Osteoblast (primary cell): ENCODE measurements around the gene ZMIZ1. TPM values are rescaled to one million over a fixed set of nuclear protein-coding genes. Genes with fewer than 3 reads are reported as not detected.

ENCODE experiments used
- DNase-seq: peaks from one replicate; pipeline ENCODE4 v3.0.0; 2011; ENCODE audit warnings: low spot score, mixed read lengths; ENCODE audit not compliant: insufficient read length; ENCODE audit errors: missing footprints
- H2AFZ ChIP-seq: 2 replicates; pipeline ENCODE4 v1.6.0; 2011; ENCODE audit warnings: mild to moderate bottlenecking, low read length
- H3K27ac ChIP-seq: 2 replicates; pipeline ENCODE4 v1.5.1; 2011; ENCODE audit warnings: mild to moderate bottlenecking, low read depth, low read length, moderate library complexity
- H3K27me3 ChIP-seq: 2 replicates; pipeline ENCODE4 v1.6.0; 2012; ENCODE audit warnings: mild to moderate bottlenecking, control low read depth, inconsistent platforms, low read length, moderate library complexity; ENCODE audit not compliant: insufficient read depth
- H3K36me3 ChIP-seq: 2 replicates; pipeline ENCODE4 v1.5.1; 2011; ENCODE audit warnings: mild to moderate bottlenecking, low read length, control low read depth, moderate library complexity; ENCODE audit not compliant: insufficient read depth
- H3K4me1 ChIP-seq: 2 replicates; pipeline ENCODE4 v1.5.1; 2011; ENCODE audit warnings: mild to moderate bottlenecking, low read length, control low read depth, moderate library complexity; ENCODE audit not compliant: insufficient read depth
- H3K4me2 ChIP-seq: 2 replicates; pipeline ENCODE4 v1.6.0; 2011; ENCODE audit warnings: mild to moderate bottlenecking, low read length; ENCODE audit not compliant: insufficient read depth
- H3K4me3 ChIP-seq: fragments of 200-600 bp; sonication (generic); 3 replicates; pipeline ENCODE4 v1.5.1; 2012; ENCODE audit warnings: mild to moderate bottlenecking, low read length, inconsistent platforms; ENCODE audit not compliant: insufficient read depth
- H3K79me2 ChIP-seq: 2 replicates; pipeline ENCODE4 v1.6.0; 2012; ENCODE audit warnings: mild to moderate bottlenecking, low read length, control low read depth, inconsistent platforms; ENCODE audit not compliant: insufficient read depth
- H3K9me3 ChIP-seq: 2 replicates; pipeline ENCODE4 v1.5.1; 2011; ENCODE audit warnings: low read depth, low read length, control low read depth
- H4K20me1 ChIP-seq: 2 replicates; pipeline ENCODE4 v1.6.0; 2012; ENCODE audit warnings: mild to moderate bottlenecking, low read length, control low read depth; ENCODE audit not compliant: insufficient read depth
- total RNA-seq: library from RNA; depleted of rRNA; stranded (reverse); fragments of >200 nt; gene quantifications from 2 replicates; pipeline ENCODE4 v1.2.3, GENCODE V29; 2012
- TF ChIP-seq, protein P1 (sequence below): IDR thresholded peaks from 2 replicates; pipeline ENCODE4 v1.5.1; 2011; ENCODE audit warnings: mild to moderate bottlenecking, low read depth, low read length, moderate library complexity; ENCODE audit errors: extremely low read depth

The ZMIZ1 gene
- total RNA-seq, 1 donor = 40.9 TPM

DNA sequence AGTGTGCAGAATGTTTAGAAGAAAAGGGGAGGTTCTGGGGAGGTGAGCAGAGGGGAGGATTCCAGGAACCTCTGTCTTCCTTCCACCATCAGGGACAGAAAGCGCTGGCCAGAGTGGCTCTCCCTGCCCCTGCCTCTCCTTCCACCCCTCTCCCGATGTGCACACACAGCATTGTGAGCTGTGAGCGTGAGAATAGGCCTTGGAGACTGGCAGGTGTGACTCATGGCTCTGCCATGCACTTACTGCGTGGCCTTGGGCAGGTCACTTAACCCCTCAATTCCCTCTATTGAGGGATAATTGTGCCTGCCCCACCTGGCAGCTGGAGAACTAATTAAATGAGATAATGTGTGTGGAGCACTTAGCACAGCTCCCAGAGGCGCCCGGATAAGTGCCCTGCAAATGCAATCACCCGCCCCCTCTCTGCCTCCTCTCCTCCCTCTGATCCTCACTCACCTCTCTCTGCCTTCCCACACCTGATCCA lies 115.4 kb downstream of the ZMIZ1 start:
- H3K4me1 ChIP-seq = peaks cover 66% of the 10 kb centered on the region
- H3K4me3 ChIP-seq = no peak overlapping the region
- H3K79me2 ChIP-seq = peaks cover 74% of the 10 kb centered on the region
- peaks cover 45% of the 10 kb centered on the region for H4K20me1 ChIP-seq
- DNase-seq = peak; percentile 95
- peaks cover 45% of the 10 kb centered on the region for H3K36me3 ChIP-seq
- no peak overlapping the region for H2AFZ ChIP-seq
- TF ChIP-seq, protein P1, sequence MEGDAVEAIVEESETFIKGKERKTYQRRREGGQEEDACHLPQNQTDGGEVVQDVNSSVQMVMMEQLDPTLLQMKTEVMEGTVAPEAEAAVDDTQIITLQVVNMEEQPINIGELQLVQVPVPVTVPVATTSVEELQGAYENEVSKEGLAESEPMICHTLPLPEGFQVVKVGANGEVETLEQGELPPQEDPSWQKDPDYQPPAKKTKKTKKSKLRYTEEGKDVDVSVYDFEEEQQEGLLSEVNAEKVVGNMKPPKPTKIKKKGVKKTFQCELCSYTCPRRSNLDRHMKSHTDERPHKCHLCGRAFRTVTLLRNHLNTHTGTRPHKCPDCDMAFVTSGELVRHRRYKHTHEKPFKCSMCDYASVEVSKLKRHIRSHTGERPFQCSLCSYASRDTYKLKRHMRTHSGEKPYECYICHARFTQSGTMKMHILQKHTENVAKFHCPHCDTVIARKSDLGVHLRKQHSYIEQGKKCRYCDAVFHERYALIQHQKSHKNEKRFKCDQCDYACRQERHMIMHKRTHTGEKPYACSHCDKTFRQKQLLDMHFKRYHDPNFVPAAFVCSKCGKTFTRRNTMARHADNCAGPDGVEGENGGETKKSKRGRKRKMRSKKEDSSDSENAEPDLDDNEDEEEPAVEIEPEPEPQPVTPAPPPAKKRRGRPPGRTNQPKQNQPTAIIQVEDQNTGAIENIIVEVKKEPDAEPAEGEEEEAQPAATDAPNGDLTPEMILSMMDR = no peak
- no peaks in the 10 kb centered on the region for H3K9me3 ChIP-seq
- H3K27ac ChIP-seq = peak overlapping the region; percentile 70
- no peaks in the 10 kb centered on the region for H3K27me3 ChIP-seq
- no peak overlapping the region for H3K4me2 ChIP-seq

DNA sequence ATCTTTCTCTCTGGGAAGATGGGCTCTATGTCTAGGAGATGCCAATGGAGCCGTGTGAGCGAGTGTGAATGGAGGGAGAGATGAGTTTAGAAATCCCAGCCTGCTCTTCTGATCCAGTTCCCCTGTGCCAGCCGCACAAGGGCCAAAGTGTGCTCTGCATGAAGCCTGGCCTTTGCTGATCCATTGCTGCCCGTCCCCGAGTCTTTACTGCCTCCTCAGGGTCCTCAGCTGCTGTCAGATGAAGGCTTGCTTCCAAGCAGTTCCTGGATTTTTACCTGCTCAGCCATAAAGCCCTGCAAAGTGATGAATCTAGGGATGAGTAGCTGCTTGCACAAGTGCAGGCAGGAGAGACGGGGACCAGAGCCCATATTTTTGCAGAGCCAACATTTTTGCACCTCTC lies 115.9 kb downstream of the ZMIZ1 start:
- Histone ChIP-seq H2AFZ (no peak overlapping the region), H3K36me3 (peaks cover 41% of the 10 kb centered on the region), H3K9me3 (no peaks in the 10 kb centered on the region), H3K4me1 (peaks cover 66% of the 10 kb centered on the region), H3K27ac (peak overlapping the region; percentile 70), H3K79me2 (peaks cover 71% of the 10 kb centered on the region), H3K27me3 (no peaks in the 10 kb centered on the region), H4K20me1 (peaks cover 40% of the 10 kb centered on the region), H3K4me3 (no peak overlapping the region), H3K4me2 (peak overlapping the region; percentile 43)
- DNase-seq = no peak
- TF ChIP-seq, protein P1 = no peak

DNA sequence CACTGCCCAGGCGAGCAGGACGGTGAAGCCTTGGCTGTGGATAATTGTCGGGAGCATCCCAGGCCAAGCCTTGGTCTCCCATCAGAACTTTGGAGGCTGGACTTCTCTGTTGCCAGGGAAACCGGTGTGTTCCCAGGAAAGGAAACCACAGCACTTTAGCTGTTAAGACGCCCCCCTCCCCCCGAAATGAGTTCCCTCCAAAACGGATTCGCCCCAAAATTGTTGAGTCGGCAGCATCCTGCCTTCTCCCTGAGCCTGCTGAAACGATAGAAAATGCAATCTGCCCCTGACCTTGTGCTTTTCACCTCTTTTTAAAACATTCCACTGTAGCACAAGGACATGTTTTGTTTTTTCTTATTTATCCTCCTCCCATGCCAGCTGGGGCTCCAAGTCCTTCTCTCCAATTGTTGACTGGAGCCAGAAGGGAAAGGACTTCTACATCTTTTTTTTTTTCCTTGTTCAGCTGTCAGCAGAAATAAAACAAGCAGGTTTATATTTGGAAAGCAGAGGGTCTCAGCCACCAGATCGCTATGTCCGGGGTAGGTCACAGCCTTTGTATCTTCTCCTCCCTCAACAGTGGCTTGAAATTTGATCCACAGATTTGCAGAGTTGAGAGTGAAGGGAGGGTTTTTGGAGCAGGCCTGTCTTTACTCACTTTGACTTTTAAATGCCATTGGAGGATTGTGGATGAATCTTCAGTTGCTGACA lies 116.5 kb downstream of the ZMIZ1 start:
- peaks cover 68% of the 10 kb centered on the region for H3K79me2 ChIP-seq
- H3K27ac ChIP-seq = peak overlapping the region; percentile 70
- DNase-seq = peak; percentile 90
- H3K4me3 ChIP-seq = no peak overlapping the region
- H3K4me2 ChIP-seq = peak overlapping the region; percentile 43
- H3K9me3 ChIP-seq = no peaks in the 10 kb centered on the region
- no peak overlapping the region for H2AFZ ChIP-seq
- TF ChIP-seq, protein P1 = no peak
- peaks cover 66% of the 10 kb centered on the region for H3K4me1 ChIP-seq
- H4K20me1 ChIP-seq = peaks cover 37% of the 10 kb centered on the region
- no peaks in the 10 kb centered on the region for H3K27me3 ChIP-seq
- H3K36me3 ChIP-seq = peaks cover 41% of the 10 kb centered on the region

DNA sequence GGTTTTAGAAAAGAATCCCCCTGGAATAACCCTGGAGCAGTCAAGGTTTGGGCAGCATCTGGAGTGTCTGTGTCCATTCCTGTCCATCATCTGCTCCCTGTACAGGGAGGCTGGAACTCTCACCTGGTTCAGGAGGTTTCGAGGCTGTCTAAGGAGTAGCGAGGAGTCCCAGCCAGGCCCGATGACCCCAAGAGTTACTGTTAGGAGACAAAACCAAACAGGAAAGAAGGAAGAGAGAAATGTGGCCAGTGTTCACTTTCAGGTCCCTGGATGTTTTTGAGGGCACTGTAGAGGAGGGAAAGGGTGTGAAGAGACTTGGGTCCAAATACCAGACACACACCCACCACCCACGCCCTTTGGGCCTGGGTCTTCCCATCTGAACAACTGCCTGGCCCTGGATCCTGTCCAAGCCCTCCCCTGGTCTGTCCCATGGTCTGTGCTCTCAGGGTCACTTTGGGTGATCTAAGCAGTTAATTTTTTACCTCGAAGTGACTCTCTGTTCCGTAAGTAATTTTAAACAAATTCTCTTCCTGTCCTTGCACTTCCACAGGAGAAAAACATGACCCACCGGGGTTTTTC lies 117.1 kb downstream of the ZMIZ1 start:
- H3K4me3 ChIP-seq = no peak overlapping the region
- peaks cover 66% of the 10 kb centered on the region for H3K4me1 ChIP-seq
- no peak overlapping the region for H2AFZ ChIP-seq
- TF ChIP-seq, protein P1 = no peak
- peaks cover 37% of the 10 kb centered on the region for H4K20me1 ChIP-seq
- peak overlapping the region; percentile 70 for H3K27ac ChIP-seq
- H3K36me3 ChIP-seq = peaks cover 41% of the 10 kb centered on the region
- no peaks in the 10 kb centered on the region for H3K27me3 ChIP-seq
- peaks cover 65% of the 10 kb centered on the region for H3K79me2 ChIP-seq
- no peaks in the 10 kb centered on the region for H3K9me3 ChIP-seq
- H3K4me2 ChIP-seq = no peak overlapping the region
- DNase-seq = no peak
